Neural cell (in vitro differentiated cells): ENCODE measurements around the gene OR13J1.

ENCODE experiments used
- CTCF ChIP-seq: fragments of 450-650 bp; IDR thresholded peaks from 2 replicates; pipeline ENCODE4 v1.5.1; 2014; ENCODE audit warnings: antibody characterized with exemption, mild to moderate bottlenecking, moderate library complexity; ENCODE audit not compliant: poor library complexity, severe bottlenecking
- EZH2 ChIP-seq: fragments of 200-600, 300-800 bp; shearing (Covaris generic), sonication (generic); IDR thresholded peaks from 2 replicates; pipeline ENCODE4 v1.6.1; 2014; ENCODE audit warnings: antibody characterized with exemption, low read length, borderline replicate concordance, mild to moderate bottlenecking; ENCODE audit not compliant: insufficient read depth, poor library complexity, severe bottlenecking
- POLR2AphosphoS5 ChIP-seq: IDR thresholded peaks from 2 replicates; pipeline ENCODE4 v1.6.1; 2012
- SMC3 ChIP-seq: fragments of 450-650 bp; conservative IDR thresholded peaks from 2 replicates; pipeline ENCODE4 v1.6.1; 2014; ENCODE audit warnings: antibody characterized with exemption, mild to moderate bottlenecking, moderate library complexity; ENCODE audit not compliant: poor library complexity

GRCh38 chr9:35904338-35904737, 34.1 kb upstream of the OR13J1 start:
- TF ChIP-seq SMC3 (no peak), CTCF (no peak), EZH2 (no peak), POLR2AphosphoS5 (no peak)
